ENCODE data around the gene TRAM2.
A peak's percentile ranks its signal among the peaks of the same experiment; 100 is the strongest.

TRAM2 gene

DNA sequence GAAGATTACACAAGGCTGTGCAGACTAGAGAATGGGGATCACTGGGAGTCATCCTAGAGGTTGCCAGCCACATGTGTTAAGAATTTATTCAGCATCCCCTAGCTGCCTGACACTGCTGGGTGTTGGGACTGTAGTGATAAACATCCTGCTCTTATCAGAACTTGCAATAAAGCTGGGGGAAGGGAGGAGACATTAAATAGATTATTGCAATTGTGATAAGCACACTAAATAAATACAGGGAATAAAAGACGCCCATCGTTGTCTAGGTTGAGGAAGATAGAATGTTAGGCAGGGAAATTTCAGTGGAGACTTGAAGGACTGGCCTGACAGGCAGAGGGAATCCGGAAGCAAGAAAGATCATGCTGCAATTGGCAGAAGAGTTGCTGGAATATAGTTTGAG, 33.2 kb upstream of the TRAM2 start:
- TF ChIP-seq TAF1 (IDR thresholded peaks at IDR 0.05; ENCODE audit: borderline replicate concordance, low read depth, low read length) (no peak), POLR2AphosphoS5 (IDR thresholded peaks at IDR 0.05; ENCODE audit: low read depth, low read length) (no peak), POLR2A (IDR thresholded peaks at IDR 0.05; ENCODE audit: low read depth, low read length) (no peak)
- FAIRE-seq = no peak
- DNase-seq (ENCODE audit: insufficient read length) = no peak

- FAIRE-seq = no peak
- TF ChIP-seq POLR2A (IDR thresholded peaks at IDR 0.05; ENCODE audit: low read depth, low read length) (no peak), POLR2AphosphoS5 (IDR thresholded peaks at IDR 0.05; ENCODE audit: low read depth, low read length) (no peak)
- no peak for DNase-seq (ENCODE audit: insufficient read length)
Measured at GRCh38 chr6:52605610-52606185, 28.8 kb upstream of the TRAM2 start.

- TF ChIP-seq POLR2AphosphoS5 (IDR thresholded peaks at IDR 0.05; ENCODE audit: low read depth, low read length) (no peak), TAF1 (IDR thresholded peaks at IDR 0.05; ENCODE audit: borderline replicate concordance, low read depth, low read length) (no peak), POLR2A (IDR thresholded peaks at IDR 0.05; ENCODE audit: low read depth, low read length) (no peak)
- no peak for DNase-seq (ENCODE audit: insufficient read length)
- FAIRE-seq = peak; percentile 58
Measured at GRCh38 chr6:52603000-52603795, 26.3 kb upstream of the TRAM2 start.

GRCh38 chr6:52598824-52599190, 21.9 kb upstream of the TRAM2 start:
- FAIRE-seq = no peak
- TF ChIP-seq POLR2AphosphoS5 (IDR thresholded peaks at IDR 0.05; ENCODE audit: low read depth, low read length) = no peak
- no peak for TF ChIP-seq POLR2A (IDR thresholded peaks at IDR 0.05; ENCODE audit: low read depth, low read length)
- TF ChIP-seq TAF1 (IDR thresholded peaks at IDR 0.05; ENCODE audit: borderline replicate concordance, low read depth, low read length) = no peak
- DNase-seq (ENCODE audit: insufficient read length) = no peak

DNA sequence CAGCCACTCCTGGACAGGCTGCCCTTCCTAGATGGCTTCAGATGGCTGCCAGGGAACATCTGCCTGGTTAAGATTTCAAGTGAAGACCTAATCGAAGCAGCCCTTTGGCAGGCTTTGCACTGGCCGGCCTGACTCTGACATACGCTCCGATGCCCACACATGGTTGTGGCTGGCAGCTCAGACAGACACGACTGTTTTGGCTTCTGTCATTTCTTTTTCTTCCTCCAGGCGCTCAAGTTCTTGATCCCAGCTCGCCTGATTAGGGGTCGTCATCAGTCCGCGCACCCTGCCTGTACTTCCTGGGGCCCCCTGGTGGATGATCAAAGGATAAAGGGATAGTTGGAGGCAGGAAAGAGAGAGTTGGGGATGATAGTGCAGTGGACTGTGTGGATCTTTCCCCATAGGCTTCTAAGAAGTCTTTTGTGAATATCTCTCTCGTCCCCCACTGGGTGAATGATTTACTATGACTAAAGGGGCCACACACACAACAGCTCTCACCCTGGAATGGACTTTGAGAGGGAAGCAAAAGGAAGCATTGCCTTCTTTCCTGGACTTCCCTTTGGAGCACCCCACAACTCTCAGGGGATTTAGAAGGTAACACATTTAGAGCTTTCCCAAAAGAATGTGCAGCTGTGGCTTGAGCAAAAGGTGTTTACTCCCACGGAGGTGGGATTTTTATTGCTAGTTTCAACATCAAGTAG, 21.4 kb upstream of the TRAM2 start:
- TF ChIP-seq POLR2A (IDR thresholded peaks at IDR 0.05; ENCODE audit: low read depth, low read length) (no peak), POLR2AphosphoS5 (IDR thresholded peaks at IDR 0.05; ENCODE audit: low read depth, low read length) (no peak), TAF1 (IDR thresholded peaks at IDR 0.05; ENCODE audit: borderline replicate concordance, low read depth, low read length) (no peak)
- DNase-seq (ENCODE audit: insufficient read length) (peak; percentile 20), FAIRE-seq (peak; percentile 74)

DNA sequence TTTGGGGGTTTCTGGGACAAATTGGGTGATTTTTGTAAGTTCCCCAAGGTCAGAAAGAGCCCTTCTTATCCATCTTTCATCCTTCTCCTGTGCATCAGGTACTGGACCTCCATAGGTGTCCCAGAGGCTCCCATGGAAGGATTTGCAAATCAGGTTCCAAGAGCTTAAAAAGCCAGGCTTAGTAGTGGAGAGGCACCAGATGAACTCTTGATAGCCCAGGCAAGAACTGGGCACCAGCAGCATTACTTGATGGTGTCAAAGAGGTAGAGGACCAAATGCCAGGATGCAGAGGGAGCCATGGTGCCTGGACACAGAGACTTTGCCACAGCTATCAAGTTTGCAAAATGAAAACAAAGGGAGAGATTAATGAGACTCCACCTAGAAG, 20.9 kb upstream of the TRAM2 start:
- DNase-seq (ENCODE audit: insufficient read length) = no peak
- TF ChIP-seq POLR2A (IDR thresholded peaks at IDR 0.05; ENCODE audit: low read depth, low read length) (no peak), TAF1 (IDR thresholded peaks at IDR 0.05; ENCODE audit: borderline replicate concordance, low read depth, low read length) (no peak), POLR2AphosphoS5 (IDR thresholded peaks at IDR 0.05; ENCODE audit: low read depth, low read length) (no peak)
- FAIRE-seq = no peak

DNA sequence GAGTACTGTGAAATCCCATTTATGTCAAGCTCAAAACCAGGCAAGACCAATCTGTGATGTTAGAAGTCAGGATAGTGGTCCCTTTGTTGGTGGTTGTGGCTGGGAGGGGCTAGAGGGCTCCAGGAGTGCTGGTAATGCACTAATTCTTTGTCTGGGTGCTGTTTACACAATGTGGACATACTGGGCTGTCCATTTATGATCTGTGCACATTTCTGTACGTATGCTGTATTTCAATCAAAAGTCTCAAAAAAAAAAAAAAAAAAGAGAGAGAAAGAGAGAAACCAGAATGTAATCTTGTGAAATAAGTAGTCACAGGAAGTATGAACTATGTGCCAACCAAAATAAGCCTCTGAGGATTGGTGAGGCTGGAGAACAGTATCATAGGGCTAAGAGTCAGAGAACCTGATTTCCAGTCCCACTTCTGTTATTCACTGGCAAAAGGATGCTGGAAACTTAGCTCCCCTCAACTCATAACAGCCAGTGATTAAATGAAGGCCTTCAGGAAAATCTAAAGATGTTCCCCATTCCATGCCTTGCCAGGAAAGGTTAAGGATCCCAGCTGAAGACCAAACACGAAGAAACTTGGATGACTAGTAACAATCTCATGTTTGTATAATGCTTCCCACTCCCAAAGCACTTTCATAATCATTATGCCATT, 19.6 kb upstream of the TRAM2 start:
- TF ChIP-seq POLR2AphosphoS5 (IDR thresholded peaks at IDR 0.05; ENCODE audit: low read depth, low read length) (no peak), TAF1 (IDR thresholded peaks at IDR 0.05; ENCODE audit: borderline replicate concordance, low read depth, low read length) (no peak), POLR2A (IDR thresholded peaks at IDR 0.05; ENCODE audit: low read depth, low read length) (no peak)
- DNase-seq (ENCODE audit: insufficient read length) (no peak), FAIRE-seq (no peak)

- peak; percentile 82 for FAIRE-seq
- no peak for TF ChIP-seq TAF1 (IDR thresholded peaks at IDR 0.05; ENCODE audit: borderline replicate concordance, low read depth, low read length)
- no peak for TF ChIP-seq POLR2AphosphoS5 (IDR thresholded peaks at IDR 0.05; ENCODE audit: low read depth, low read length)
- no peak for TF ChIP-seq POLR2A (IDR thresholded peaks at IDR 0.05; ENCODE audit: low read depth, low read length)
Measured at GRCh38 chr6:52595796-52596130, 18.9 kb upstream of the TRAM2 start.

DNA sequence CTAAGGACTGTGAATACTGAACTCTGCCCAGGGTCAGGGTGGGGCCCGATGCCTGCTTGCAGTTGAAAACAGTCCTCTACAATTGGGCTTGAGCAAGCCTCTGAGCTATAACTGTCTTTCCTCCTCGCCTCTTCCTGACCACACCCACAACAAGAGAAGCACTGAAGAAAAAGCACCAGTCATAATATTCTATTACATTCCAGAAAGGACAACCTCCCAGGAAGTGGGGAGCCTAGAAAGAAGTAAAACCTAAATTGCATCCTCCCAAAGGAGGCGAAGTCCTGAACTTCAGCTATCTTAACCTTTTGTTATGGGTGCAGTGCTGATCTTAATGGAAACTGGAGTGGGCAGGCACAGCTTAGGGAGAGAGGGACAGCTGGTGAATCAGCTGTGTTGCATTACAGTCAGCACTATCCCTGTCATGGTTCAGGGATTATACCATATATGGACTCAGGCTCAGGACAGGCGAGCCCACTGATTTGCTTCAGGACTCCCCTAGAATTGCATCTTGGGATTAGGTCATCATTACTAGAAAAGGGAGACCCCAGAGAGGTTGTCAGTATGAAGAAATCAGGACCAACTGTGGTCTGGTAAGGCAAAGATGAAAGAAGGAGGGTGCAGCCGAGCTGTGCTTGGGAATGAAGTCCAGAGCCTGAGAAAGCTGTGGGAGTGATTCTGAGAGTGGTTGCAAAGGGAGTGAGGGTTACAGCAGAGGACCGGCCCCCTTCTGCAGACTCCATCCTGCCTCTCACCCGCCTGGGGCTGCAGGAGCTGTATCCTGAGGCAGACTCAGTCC, 18.3 kb upstream of the TRAM2 start:
- DNase-seq (ENCODE audit: insufficient read length) = no peak
- TF ChIP-seq TAF1 (IDR thresholded peaks at IDR 0.05; ENCODE audit: borderline replicate concordance, low read depth, low read length) (no peak), POLR2A (IDR thresholded peaks at IDR 0.05; ENCODE audit: low read depth, low read length) (no peak), POLR2AphosphoS5 (IDR thresholded peaks at IDR 0.05; ENCODE audit: low read depth, low read length) (no peak)
- FAIRE-seq = peak; percentile 83

More at GRCh38 chr6:52595796-52596130, 18.9 kb upstream of the TRAM2 start:
- DNase-seq (ENCODE audit: insufficient read length) = no peak

GRCh38 chr6:52594221-52594620, 17.4 kb upstream of the TRAM2 start:
- TF ChIP-seq TAF1 (IDR thresholded peaks at IDR 0.05; ENCODE audit: borderline replicate concordance, low read depth, low read length) = no peak
- no peak for TF ChIP-seq POLR2A (IDR thresholded peaks at IDR 0.05; ENCODE audit: low read depth, low read length)
- no peak for TF ChIP-seq POLR2AphosphoS5 (IDR thresholded peaks at IDR 0.05; ENCODE audit: low read depth, low read length)
- FAIRE-seq (no peak), DNase-seq (ENCODE audit: insufficient read length) (no peak)

DNA sequence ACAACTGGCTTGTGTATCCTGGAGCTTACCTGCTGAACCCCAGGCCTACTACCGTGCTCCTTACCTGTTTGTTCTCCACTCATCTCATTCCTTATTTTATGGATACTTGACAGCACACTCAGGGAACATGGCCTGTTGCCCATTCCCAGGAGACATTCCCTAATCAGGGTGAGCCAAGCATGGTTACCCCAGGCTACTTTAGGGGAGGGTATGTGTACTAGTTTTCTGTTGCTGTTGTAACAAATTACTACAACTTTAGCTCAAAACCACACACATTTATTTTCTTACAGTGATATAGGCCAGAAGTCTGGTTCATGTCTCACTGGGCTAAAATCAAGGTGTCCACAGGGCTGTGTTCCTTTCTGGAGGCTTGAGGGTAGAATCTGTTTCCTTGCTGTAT, 15.0 kb upstream of the TRAM2 start:
- TF ChIP-seq POLR2AphosphoS5 (IDR thresholded peaks at IDR 0.05; ENCODE audit: low read depth, low read length) = no peak
- TF ChIP-seq TAF1 (IDR thresholded peaks at IDR 0.05; ENCODE audit: borderline replicate concordance, low read depth, low read length) = no peak
- TF ChIP-seq POLR2A (IDR thresholded peaks at IDR 0.05; ENCODE audit: low read depth, low read length) = no peak
- DNase-seq (ENCODE audit: insufficient read length) (no peak), FAIRE-seq (no peak)
